CD4-positive, alpha-beta memory T cell (primary cell): Measurements from ENCODE around the gene NAALADL2. TPM values are rescaled to one million over a fixed set of nuclear protein-coding genes. Genes with fewer than 3 reads are reported as not detected.
"Not testable (repeated sequence)": the region's sequence is repeated elsewhere in the genome, so short reads cannot be mapped to it uniquely, and the experiment has no call there.

ENCODE experiments used
- CTCF ChIA-PET: fragments of 350-600 bp; sonication (Branson Sonifier 250); formaldehyde crosslinking; loops from one replicate; lab custom pipeline; 2021; ENCODE audit warnings: inconsistent platforms; ENCODE audit not compliant: partially characterized antibody; lab: Charles Lee
- POLR2A ChIA-PET: fragments of 350-600 bp; sonication (Branson Sonifier 250); formaldehyde crosslinking; loops from one replicate; lab custom pipeline; 2021; ENCODE audit not compliant: partially characterized antibody; lab: Charles Lee
- DNase-seq, 5 donors: peaks; one replicate each; pipeline versions ENCODE4 v3.0.0 to v3.0.0-alpha.2; 2020 to 2022; ENCODE audit warnings: mixed read lengths in 1 of 5
- H3K27ac ChIP-seq: one replicate; pipeline ENCODE4 v1.7.0; 2013; ENCODE audit warnings: low read depth, low read length
- H3K27me3 ChIP-seq: 2 replicates; pipeline ENCODE4 v1.7.0; 2013; ENCODE audit warnings: mild to moderate bottlenecking, low read length, moderate library complexity; ENCODE audit not compliant: insufficient read depth
- H3K36me3 ChIP-seq: 2 replicates; pipeline ENCODE4 v1.7.0; 2013; ENCODE audit warnings: mild to moderate bottlenecking, low read length, moderate library complexity; ENCODE audit not compliant: insufficient read depth
- H3K4me1 ChIP-seq: 2 replicates; pipeline ENCODE4 v1.7.0; 2013; ENCODE audit warnings: mild to moderate bottlenecking, low read length, moderate library complexity; ENCODE audit not compliant: insufficient read depth
- H3K4me3 ChIP-seq, 2 donors: one replicate each; pipeline ENCODE4 v1.7.0; 2013; ENCODE audit warnings: low read length in 2 of 2, mild to moderate bottlenecking in 1 of 2
- H3K9me3 ChIP-seq, 2 donors: one replicate each; pipeline ENCODE4 v1.7.0; 2013; ENCODE audit warnings: low read length in 2 of 2, control low read depth in 1 of 2; ENCODE audit not compliant: control insufficient read depth in 1 of 2
- H3K27ac Mint-ChIP-seq, 7 donors: one replicate each; pipeline ENCODE4 v1.8.0; 2020 to 2021; ENCODE audit warnings: mixed read lengths in 7 of 7, mild to moderate bottlenecking in 6 of 7, inconsistent platforms in 3 of 7, moderate library complexity in 3 of 7
- H3K27me3 Mint-ChIP-seq, 2 donors: one replicate each; pipeline ENCODE4 v1.8.0; 2020 to 2021; ENCODE audit warnings: mixed read lengths in 2 of 2
- H3K36me3 Mint-ChIP-seq, 2 donors: one replicate each; pipeline ENCODE4 v1.8.0; 2020 to 2021; ENCODE audit warnings: mixed read lengths in 2 of 2, inconsistent platforms in 1 of 2, mild to moderate bottlenecking in 1 of 2
- H3K4me1 Mint-ChIP-seq, 4 donors: one replicate each; pipeline ENCODE4 v1.8.0; 2020 to 2021; ENCODE audit warnings: mixed read lengths in 4 of 4, mild to moderate bottlenecking in 1 of 4
- H3K4me3 Mint-ChIP-seq, 8 donors: one replicate each; pipeline ENCODE4 v1.8.0; 2020 to 2021; ENCODE audit warnings: mixed read lengths in 8 of 8, mild to moderate bottlenecking in 7 of 8, moderate library complexity in 6 of 8, inconsistent platforms in 3 of 8
- H3K9me3 Mint-ChIP-seq, 8 donors: one replicate each; pipeline ENCODE4 v1.8.0; 2020 to 2021; ENCODE audit warnings: mixed read lengths in 8 of 8, mild to moderate bottlenecking in 5 of 8, inconsistent platforms in 3 of 8, moderate library complexity in 1 of 8
- intact Hi-C: fragments of 100-400 bp; cut with micrococcal nuclease; formaldehyde crosslinking; loops from one replicate; pipeline ENCODE4 v1.15.1; 2023
- polyA plus RNA-seq, 2 donors: library from polyadenylated mRNA; unstranded; fragments of 300-500 nt; fragmentation: Illumina TruSeq; gene quantifications; one replicate each; pipeline ENCODE4 v1.2.3, GENCODE V29; 2021
- total RNA-seq, 2 experiments: library from RNA; stranded (reverse); gene quantifications; one replicate each; pipeline ENCODE4 v1.2.3, GENCODE V29; 2021

Gene NAALADL2
- total and polyA plus RNA-seq, 4 experiments from 2014 or later = not detected

- Mint-ChIP-seq H3K27me3 (no peaks in the 10 kb centered on the region), H3K27ac (no peak overlapping the region), H3K4me3 (no peak overlapping the region), H3K36me3 (no peaks in the 10 kb centered on the region), H3K9me3 (peaks cover 0 to 5% (median 0%) of the 10 kb centered on the region in 8 donors), H3K4me1 (no peaks in the 10 kb centered on the region)
- DNase-seq = no peak
- ChIA-PET POLR2A (no interaction called here), CTCF (no interaction called here)
- Histone ChIP-seq H3K9me3 (no peaks in the 10 kb centered on the region), H3K4me1 (no peaks in the 10 kb centered on the region), H3K27ac (no peak overlapping the region), H3K36me3 (no peaks in the 10 kb centered on the region), H3K27me3 (no peaks in the 10 kb centered on the region), H3K4me3 (no peak overlapping the region)
- intact Hi-C loops = no loop called here
Measured at GRCh38 chr3:175073219-175073905, 214.2 kb downstream of the NAALADL2 start.

GRCh38 chr3:175075269-175075668 lies 216.1 kb downstream of the NAALADL2 start:
- Mint-ChIP-seq H3K27me3 (no peaks in the 10 kb centered on the region), H3K36me3 (no peaks in the 10 kb centered on the region), H3K4me3 (no peak overlapping the region), H3K27ac (no peak overlapping the region), H3K4me1 (no peaks in the 10 kb centered on the region), H3K9me3 (peaks cover 0 to 4% (median 0%) of the 10 kb centered on the region in 8 donors)
- no peaks in the 10 kb centered on the region for H3K4me1 ChIP-seq
- H3K4me3 ChIP-seq = no peak overlapping the region
- no peaks in the 10 kb centered on the region for H3K27me3 ChIP-seq
- ChIA-PET POLR2A (no interaction called here), CTCF (no interaction called here)
- no peak for DNase-seq
- H3K27ac ChIP-seq = no peak overlapping the region
- no peaks in the 10 kb centered on the region for H3K9me3 ChIP-seq
- H3K36me3 ChIP-seq = no peaks in the 10 kb centered on the region
- intact Hi-C loops = no loop called here

GRCh38 chr3:175077216-175077615 lies 218.1 kb downstream of the NAALADL2 start:
- no peaks in the 10 kb centered on the region for H3K9me3 ChIP-seq
- H3K27me3 ChIP-seq = no peaks in the 10 kb centered on the region
- Mint-ChIP-seq H3K27me3 (no peaks in the 10 kb centered on the region), H3K4me1 (no peaks in the 10 kb centered on the region), H3K27ac (no peak overlapping the region), H3K36me3 (no peaks in the 10 kb centered on the region), H3K9me3 (peaks cover 0 to 4% (median 0%) of the 10 kb centered on the region in 8 donors), H3K4me3 (no peak overlapping the region)
- no peak overlapping the region for H3K27ac ChIP-seq
- CTCF ChIA-PET = no interaction called here
- POLR2A ChIA-PET = no interaction called here
- no peaks in the 10 kb centered on the region for H3K36me3 ChIP-seq
- intact Hi-C loops = no loop called here
- no peak overlapping the region for H3K4me3 ChIP-seq
- no peak for DNase-seq
- H3K4me1 ChIP-seq = no peaks in the 10 kb centered on the region

DNA sequence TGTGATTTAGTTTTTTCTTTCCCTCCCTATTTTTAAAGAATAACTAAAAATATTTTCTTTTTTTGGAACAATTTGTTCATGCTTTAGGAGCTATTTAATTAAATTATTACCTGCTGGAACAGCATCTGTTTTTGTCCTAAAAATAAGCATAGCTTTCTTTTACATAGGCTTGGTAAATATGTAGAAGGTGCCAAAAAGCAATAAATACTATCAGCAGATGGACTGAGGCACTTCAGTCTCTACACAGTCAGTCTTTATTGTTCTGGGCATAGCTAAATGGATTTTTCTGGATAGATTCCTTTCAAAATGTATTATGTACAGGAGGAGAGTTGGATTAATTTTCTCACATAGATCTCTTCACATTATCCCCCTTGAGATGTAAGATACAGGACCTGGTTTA lies 223.5 kb downstream of the NAALADL2 start:
- H3K4me1 Mint-ChIP-seq = no peaks in the 10 kb centered on the region
- no peaks in the 10 kb centered on the region for H3K36me3 Mint-ChIP-seq
- intact Hi-C loops = no loop called here
- H3K27me3 Mint-ChIP-seq = no peaks in the 10 kb centered on the region
- H3K4me1 ChIP-seq = no peaks in the 10 kb centered on the region
- H3K27ac ChIP-seq = no peak overlapping the region
- ChIA-PET POLR2A (no interaction called here), CTCF (no interaction called here)
- H3K4me3 Mint-ChIP-seq = no peak overlapping the region
- peaks cover 0 to 4% (median 2%) of the 10 kb centered on the region in 8 donors for H3K9me3 Mint-ChIP-seq
- no peaks in the 10 kb centered on the region for H3K36me3 ChIP-seq
- H3K27ac Mint-ChIP-seq = no peak overlapping the region
- H3K4me3 ChIP-seq = no peak overlapping the region
- no peaks in the 10 kb centered on the region for H3K9me3 ChIP-seq
- no peak for DNase-seq
- H3K27me3 ChIP-seq = no peaks in the 10 kb centered on the region

DNA sequence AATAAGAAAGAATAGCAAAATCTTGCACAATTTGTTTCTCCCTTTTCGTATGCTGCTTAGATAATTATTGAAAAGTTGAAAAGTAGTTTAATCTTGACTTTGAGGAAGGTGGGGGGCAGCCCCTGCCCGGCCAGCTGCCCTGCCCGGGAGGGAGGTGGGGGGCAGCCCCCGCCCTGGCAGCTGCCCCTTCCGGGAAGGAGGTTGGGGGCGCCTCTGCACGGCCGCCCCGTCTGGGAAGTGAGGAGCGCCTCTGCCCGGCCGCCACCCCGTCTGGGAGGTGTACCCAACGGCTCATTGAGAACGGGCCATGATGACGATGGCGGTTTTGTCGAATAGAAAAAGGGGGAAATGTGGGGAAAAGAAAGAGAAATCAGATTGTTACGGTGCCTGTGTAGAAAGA lies 228.0 kb downstream of the NAALADL2 start:
- DNase-seq, H3K36me3 ChIP-seq, H3K4me3 ChIP-seq, H3K4me3 Mint-ChIP-seq, POLR2A ChIA-PET, H3K27ac ChIP-seq, H3K36me3 Mint-ChIP-seq, H3K9me3 ChIP-seq, CTCF ChIA-PET, H3K27me3 Mint-ChIP-seq, intact Hi-C loops, H3K4me1 Mint-ChIP-seq, H3K9me3 Mint-ChIP-seq, H3K4me1 ChIP-seq, H3K27me3 ChIP-seq, H3K27ac Mint-ChIP-seq: not testable (repeated sequence)

- H3K27me3 Mint-ChIP-seq = no peaks in the 10 kb centered on the region
- H3K36me3 Mint-ChIP-seq = no peaks in the 10 kb centered on the region
Measured at GRCh38 chr3:175088766-175089380, 229.7 kb downstream of the NAALADL2 start.

DNA sequence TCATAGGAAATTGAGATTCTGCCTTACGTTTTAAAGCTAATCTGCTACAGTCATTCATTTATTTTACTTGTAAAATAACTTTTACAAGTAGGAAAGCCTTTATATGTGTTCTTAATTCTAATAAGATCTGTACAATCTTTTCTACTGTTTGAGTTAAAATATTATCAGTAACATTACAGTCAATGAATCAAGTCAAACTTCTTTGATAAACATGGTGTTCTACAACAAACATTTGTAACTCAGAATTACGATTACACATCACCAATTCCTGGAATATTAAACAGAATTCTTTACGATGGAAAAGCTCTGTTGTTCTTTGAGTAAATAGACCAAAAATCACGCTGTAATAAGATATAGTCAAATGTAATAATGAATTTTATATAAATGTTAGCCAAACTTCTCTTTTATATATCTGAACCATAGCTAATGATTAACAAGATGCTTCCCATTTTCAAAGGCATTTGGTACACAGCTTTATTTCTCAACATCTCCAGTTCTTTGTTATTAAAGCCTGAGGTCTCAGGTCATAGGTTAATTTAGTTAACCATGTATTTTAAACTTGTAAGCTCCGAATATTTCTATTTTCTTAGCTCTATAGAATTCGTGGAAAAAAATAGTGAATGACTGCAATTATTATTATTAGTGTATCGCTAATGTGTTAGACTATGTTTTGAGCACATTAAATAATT lies 232.4 kb downstream of the NAALADL2 start:
- H3K4me3 Mint-ChIP-seq = no peak overlapping the region
- H3K4me1 Mint-ChIP-seq = no peaks in the 10 kb centered on the region
- Histone ChIP-seq H3K9me3 (no peaks in the 10 kb centered on the region), H3K4me3 (no peak overlapping the region), H3K27me3 (no peaks in the 10 kb centered on the region), H3K4me1 (no peaks in the 10 kb centered on the region), H3K36me3 (no peaks in the 10 kb centered on the region), H3K27ac (no peak overlapping the region)
- POLR2A ChIA-PET = no interaction called here
- no peak for DNase-seq
- no peaks in the 10 kb centered on the region for H3K36me3 Mint-ChIP-seq
- intact Hi-C loops = no loop called here
- H3K27ac Mint-ChIP-seq = no peak overlapping the region
- no peaks in the 10 kb centered on the region for H3K27me3 Mint-ChIP-seq
- H3K9me3 Mint-ChIP-seq = no peaks in the 10 kb centered on the region
- CTCF ChIA-PET = no interaction called here

More at GRCh38 chr3:175088766-175089380, 229.7 kb downstream of the NAALADL2 start:
- Mint-ChIP-seq H3K9me3 (peaks cover 0 to 4% (median 0%) of the 10 kb centered on the region in 8 donors), H3K27ac (no peak overlapping the region), H3K4me3 (no peak overlapping the region), H3K4me1 (no peaks in the 10 kb centered on the region)
- no peak for DNase-seq
- intact Hi-C loops = no loop called here
- no peaks in the 10 kb centered on the region for H3K4me1 ChIP-seq
- no peaks in the 10 kb centered on the region for H3K36me3 ChIP-seq
- CTCF ChIA-PET = no interaction called here
- POLR2A ChIA-PET = no interaction called here
- no peak overlapping the region for H3K27ac ChIP-seq
- no peaks in the 10 kb centered on the region for H3K27me3 ChIP-seq
- no peaks in the 10 kb centered on the region for H3K9me3 ChIP-seq
- no peak overlapping the region for H3K4me3 ChIP-seq
